ENCODE measurements around the gene CDKN3.

- TF ChIP-seq CTCF (IDR thresholded peaks at IDR 0.05) (no peak), POLR2A (IDR thresholded peaks at IDR 0.05) (no peak)
These were observed 14.6 kb downstream of the CDKN3 start for GRCh38 chr14:54411371-54411770.
